ENCODE data around the gene PXYLP1.

Gene PXYLP1

DNA sequence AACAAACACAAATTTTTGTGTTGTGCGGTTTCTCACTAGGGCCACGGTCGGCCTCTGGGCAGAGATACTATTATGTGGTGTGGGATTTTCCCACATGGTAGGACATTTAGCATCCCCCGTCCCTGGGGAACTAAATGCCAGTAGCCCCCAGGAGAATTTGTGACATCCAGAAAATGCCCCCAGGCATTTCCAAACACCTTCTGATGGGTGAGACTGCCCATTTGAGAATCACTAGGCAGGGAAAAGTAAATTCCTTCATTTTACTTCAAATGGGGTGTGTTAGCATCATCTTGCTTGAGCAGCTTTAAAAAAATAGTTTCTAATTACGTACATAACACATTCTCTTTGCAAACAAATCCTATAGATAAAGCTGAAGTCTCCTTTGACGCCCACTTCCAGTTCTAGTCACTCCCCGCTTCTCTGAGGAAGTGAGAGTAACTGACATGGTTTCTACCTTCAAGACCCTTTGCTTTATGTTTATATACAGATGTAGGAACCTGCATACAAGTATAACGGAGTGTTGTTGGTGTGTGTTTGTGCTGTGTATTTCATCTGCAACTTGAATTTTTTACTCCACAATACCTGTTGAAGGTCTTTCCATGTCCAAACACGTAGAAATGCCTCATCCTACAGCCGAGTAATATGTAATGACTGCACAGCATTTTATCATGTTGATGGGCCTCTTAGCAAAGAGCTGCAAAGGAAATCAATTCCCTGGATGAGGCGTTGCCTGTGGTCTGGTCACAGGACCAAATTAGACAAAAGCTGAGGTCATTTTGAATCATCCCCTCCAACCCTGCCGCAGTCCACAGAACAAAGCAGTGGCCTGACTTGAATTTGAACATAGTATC lies 105.3 kb downstream of the PXYLP1 start:
- WGBS, 2 donors (ENCODE audit: extremely low coverage in 2 of 2, insufficient read length in 2 of 2, insufficient replicate concordance in 1 of 2), result no CpG with 5 or more reads among the region's 12 CpGs

GRCh38 chr3:141337523-141337854 lies 105.9 kb downstream of the PXYLP1 start:
- no peak overlapping the region for H3K27ac ChIP-seq (replicated peaks; ENCODE audit: low read length)

More for the DNA sequence above, 105.3 kb downstream of the PXYLP1 start:
- Histone ChIP-seq H2BK5ac (ENCODE audit: low read length) (no peak overlapping the region), H4K91ac (ENCODE audit: low read depth, low read length, poor library complexity) (no peak overlapping the region), H2BK120ac (ENCODE audit: low read depth, low read length) (no peak overlapping the region), H3K36me3 (replicated peaks in 1 of 2; ENCODE audit: control insufficient read depth in 2 of 2, insufficient read depth in 2 of 2, low read length in 2 of 2) (no peaks in the 10 kb centered on the region), H3K9ac (ENCODE audit: low read depth, low read length, poor library complexity) (no peak overlapping the region), H3K9me3 (replicated peaks in 1 of 2; ENCODE audit: control insufficient read depth in 2 of 2, insufficient read depth in 1 of 2, low read depth in 1 of 2, low read length in 2 of 2) (peaks cover 0 to 7% of the 10 kb centered on the region in 2 donors), H2BK15ac (ENCODE audit: low read length) (no peak overlapping the region), H3K14ac (ENCODE audit: low read length) (no peak overlapping the region), H2AFZ (ENCODE audit: low read length) (peak overlapping the region; percentile 69), H3K4me1 (ENCODE audit: control insufficient read depth in 2 of 2, insufficient read depth in 1 of 2, low read depth in 1 of 2, low read length in 2 of 2) (peaks cover 3 to 39% of the 10 kb centered on the region in 2 donors), H2BK12ac (ENCODE audit: low read length) (no peak overlapping the region), H3K27ac (replicated peaks; ENCODE audit: low read length) (no peak overlapping the region), H3K4me2 (ENCODE audit: insufficient read depth, low read length, poor library complexity, severe bottlenecking) (no peak overlapping the region), H2AK5ac (ENCODE audit: low read depth, low read length) (no peak overlapping the region), H4K8ac (ENCODE audit: low read depth, low read length) (no peak overlapping the region), H3K27me3 (ENCODE audit: control insufficient read depth in 3 of 3, insufficient read depth in 3 of 3, low read depth in 1 of 3, low read length in 3 of 3) (no peaks in the 10 kb centered on the region), H3K4ac (ENCODE audit: low read length) (no peak overlapping the region), H3K79me1 (ENCODE audit: low read depth, low read length) (no peaks in the 10 kb centered on the region), H3K18ac (ENCODE audit: low read length) (no peak overlapping the region), H3K23ac (ENCODE audit: low read depth, low read length, poor library complexity) (no peak overlapping the region), H3K4me3 (ENCODE audit: low read length in 2 of 2) (no peak overlapping the region)
- DNase-seq (ENCODE audit: low spot score), result no peak

DNA sequence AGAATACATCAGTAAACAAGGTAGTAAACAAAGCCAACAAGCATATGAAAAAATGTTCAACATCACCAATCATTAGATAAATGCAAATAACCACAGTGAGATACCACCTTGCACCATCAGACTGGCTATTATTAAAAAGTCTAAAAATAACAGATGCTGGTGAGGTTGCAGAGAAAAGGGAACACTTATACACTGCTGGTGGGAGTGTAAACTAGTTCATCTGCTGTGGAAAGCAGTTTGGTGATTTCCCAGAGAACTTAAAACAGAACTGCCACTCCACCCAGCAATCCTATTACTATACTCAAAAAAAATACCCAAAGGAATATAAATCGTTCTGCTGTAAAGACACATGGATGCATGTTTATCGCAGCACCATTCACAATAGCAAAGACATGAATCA lies 106.4 kb downstream of the PXYLP1 start:
- no CpG with 5 or more reads among the region's 2 CpGs for WGBS, 2 donors (ENCODE audit: extremely low coverage in 2 of 2, insufficient read length in 2 of 2, insufficient replicate concordance in 1 of 2)
- H3K27ac ChIP-seq (replicated peaks; ENCODE audit: low read length), result no peak overlapping the region

More at GRCh38 chr3:141337523-141337854, 105.9 kb downstream of the PXYLP1 start:
- Histone ChIP-seq H2BK5ac (ENCODE audit: low read length) (no peak overlapping the region), H3K36me3 (replicated peaks in 1 of 2; ENCODE audit: control insufficient read depth in 2 of 2, insufficient read depth in 2 of 2, low read length in 2 of 2) (no peaks in the 10 kb centered on the region), H2BK120ac (ENCODE audit: low read depth, low read length) (no peak overlapping the region), H2AK5ac (ENCODE audit: low read depth, low read length) (no peak overlapping the region), H4K91ac (ENCODE audit: low read depth, low read length, poor library complexity) (no peak overlapping the region), H3K4ac (ENCODE audit: low read length) (no peak overlapping the region), H2AFZ (ENCODE audit: low read length) (peak overlapping the region; percentile 69), H2BK12ac (ENCODE audit: low read length) (no peak overlapping the region), H3K79me1 (ENCODE audit: low read depth, low read length) (no peaks in the 10 kb centered on the region), H3K23ac (ENCODE audit: low read depth, low read length, poor library complexity) (no peak overlapping the region), H3K9ac (ENCODE audit: low read depth, low read length, poor library complexity) (no peak overlapping the region), H3K27me3 (ENCODE audit: control insufficient read depth in 3 of 3, insufficient read depth in 3 of 3, low read depth in 1 of 3, low read length in 3 of 3) (no peaks in the 10 kb centered on the region), H2BK15ac (ENCODE audit: low read length) (no peak overlapping the region), H3K18ac (ENCODE audit: low read length) (no peak overlapping the region), H3K4me1 (ENCODE audit: control insufficient read depth in 2 of 2, insufficient read depth in 1 of 2, low read depth in 1 of 2, low read length in 2 of 2) (peaks cover 1 to 33% of the 10 kb centered on the region in 2 donors), H4K8ac (ENCODE audit: low read depth, low read length) (no peak overlapping the region), H3K14ac (ENCODE audit: low read length) (no peak overlapping the region), H3K9me3 (replicated peaks in 1 of 2; ENCODE audit: control insufficient read depth in 2 of 2, insufficient read depth in 1 of 2, low read depth in 1 of 2, low read length in 2 of 2) (peaks cover 0 to 7% of the 10 kb centered on the region in 2 donors), H3K4me3 (ENCODE audit: low read length in 2 of 2) (no peak overlapping the region), H3K4me2 (ENCODE audit: insufficient read depth, low read length, poor library complexity, severe bottlenecking) (no peak overlapping the region)
- DNase-seq (ENCODE audit: low spot score), result no peak
- WGBS, 2 donors (ENCODE audit: extremely low coverage in 2 of 2, insufficient read length in 2 of 2, insufficient replicate concordance in 1 of 2), result no CpG with 5 or more reads among the region's 1 CpG

DNA sequence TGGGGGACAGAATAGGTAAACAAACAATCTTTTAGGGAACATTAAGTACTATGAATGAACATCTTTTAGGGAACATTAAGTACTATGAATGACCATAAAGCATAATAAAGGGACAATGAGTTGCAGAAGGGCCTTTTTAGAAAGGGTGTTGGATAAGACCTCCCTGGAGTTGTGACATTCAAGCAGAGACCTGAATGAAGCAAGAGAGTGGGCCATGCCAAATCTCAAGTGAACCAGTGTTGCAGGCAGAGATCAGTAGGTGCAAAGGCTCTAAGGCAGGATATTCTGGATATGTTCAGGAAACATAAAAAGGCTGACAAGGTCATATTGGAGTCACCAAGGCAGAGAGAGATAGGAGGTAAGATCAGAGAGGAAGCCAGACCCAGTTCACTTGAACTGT lies 107.3 kb downstream of the PXYLP1 start:
- Histone ChIP-seq H2BK15ac (ENCODE audit: low read length) (no peak overlapping the region), H3K18ac (ENCODE audit: low read length) (no peak overlapping the region), H2BK12ac (ENCODE audit: low read length) (no peak overlapping the region), H3K79me1 (ENCODE audit: low read depth, low read length) (no peaks in the 10 kb centered on the region), H3K27me3 (ENCODE audit: control insufficient read depth in 3 of 3, insufficient read depth in 3 of 3, low read depth in 1 of 3, low read length in 3 of 3) (no peaks in the 10 kb centered on the region), H2BK120ac (ENCODE audit: low read depth, low read length) (no peak overlapping the region), H3K4me1 (ENCODE audit: control insufficient read depth in 2 of 2, insufficient read depth in 1 of 2, low read depth in 1 of 2, low read length in 2 of 2) (peaks cover 1 to 23% of the 10 kb centered on the region in 2 donors), H3K36me3 (replicated peaks in 1 of 2; ENCODE audit: control insufficient read depth in 2 of 2, insufficient read depth in 2 of 2, low read length in 2 of 2) (no peaks in the 10 kb centered on the region), H2AK5ac (ENCODE audit: low read depth, low read length) (no peak overlapping the region), H3K4me3 (ENCODE audit: low read length in 2 of 2) (no peak overlapping the region), H2AFZ (ENCODE audit: low read length) (no peak overlapping the region), H3K27ac (replicated peaks; ENCODE audit: low read length) (no peak overlapping the region), H3K23ac (ENCODE audit: low read depth, low read length, poor library complexity) (no peak overlapping the region), H3K4ac (ENCODE audit: low read length) (no peak overlapping the region), H2BK5ac (ENCODE audit: low read length) (no peak overlapping the region), H4K8ac (ENCODE audit: low read depth, low read length) (no peak overlapping the region), H3K9ac (ENCODE audit: low read depth, low read length, poor library complexity) (no peak overlapping the region), H3K4me2 (ENCODE audit: insufficient read depth, low read length, poor library complexity, severe bottlenecking) (no peak overlapping the region), H4K91ac (ENCODE audit: low read depth, low read length, poor library complexity) (no peak overlapping the region), H3K14ac (ENCODE audit: low read length) (no peak overlapping the region), H3K9me3 (replicated peaks in 1 of 2; ENCODE audit: control insufficient read depth in 2 of 2, insufficient read depth in 1 of 2, low read depth in 1 of 2, low read length in 2 of 2) (peaks cover 0 to 1% of the 10 kb centered on the region in 2 donors)
- no peak for DNase-seq (ENCODE audit: low spot score)

More for the DNA sequence above, 106.4 kb downstream of the PXYLP1 start:
- no peak overlapping the region for H3K4me3 ChIP-seq (ENCODE audit: low read length in 2 of 2)
- no peak overlapping the region for H3K9ac ChIP-seq (ENCODE audit: low read depth, low read length, poor library complexity)
- H2BK5ac ChIP-seq (ENCODE audit: low read length), result no peak overlapping the region
- H3K9me3 ChIP-seq (replicated peaks in 1 of 2; ENCODE audit: control insufficient read depth in 2 of 2, insufficient read depth in 1 of 2, low read depth in 1 of 2, low read length in 2 of 2), result peaks cover 0 to 7% of the 10 kb centered on the region in 2 donors
- no peak overlapping the region for H3K23ac ChIP-seq (ENCODE audit: low read depth, low read length, poor library complexity)
- no peak overlapping the region for H2BK120ac ChIP-seq (ENCODE audit: low read depth, low read length)
- no peak overlapping the region for H2AFZ ChIP-seq (ENCODE audit: low read length)
- no peak overlapping the region for H3K4me2 ChIP-seq (ENCODE audit: insufficient read depth, low read length, poor library complexity, severe bottlenecking)
- no peak overlapping the region for H4K8ac ChIP-seq (ENCODE audit: low read depth, low read length)
- no peak overlapping the region for H3K14ac ChIP-seq (ENCODE audit: low read length)
- H4K91ac ChIP-seq (ENCODE audit: low read depth, low read length, poor library complexity), result no peak overlapping the region
- no peak overlapping the region for H2AK5ac ChIP-seq (ENCODE audit: low read depth, low read length)
- H3K4me1 ChIP-seq (ENCODE audit: control insufficient read depth in 2 of 2, insufficient read depth in 1 of 2, low read depth in 1 of 2, low read length in 2 of 2), result peaks cover 1 to 28% of the 10 kb centered on the region in 2 donors
- no peak overlapping the region for H3K18ac ChIP-seq (ENCODE audit: low read length)
- H3K79me1 ChIP-seq (ENCODE audit: low read depth, low read length), result no peaks in the 10 kb centered on the region
- no peak overlapping the region for H3K4ac ChIP-seq (ENCODE audit: low read length)
- no peak overlapping the region for H2BK12ac ChIP-seq (ENCODE audit: low read length)
- H3K27me3 ChIP-seq (ENCODE audit: control insufficient read depth in 3 of 3, insufficient read depth in 3 of 3, low read depth in 1 of 3, low read length in 3 of 3), result no peaks in the 10 kb centered on the region
- no peak overlapping the region for H2BK15ac ChIP-seq (ENCODE audit: low read length)
- H3K36me3 ChIP-seq (replicated peaks in 1 of 2; ENCODE audit: control insufficient read depth in 2 of 2, insufficient read depth in 2 of 2, low read length in 2 of 2), result no peaks in the 10 kb centered on the region
- DNase-seq (ENCODE audit: low spot score), result no peak
